RWPE1 (cell line): ENCODE measurements around the gene TENM4.

Source experiments
- CTCF ChIA-PET: fragments of 350-600 bp; sonication (Branson Sonifier 250); formaldehyde crosslinking; extraction: SDS; loops from one replicate; lab custom pipeline; 2021; lab: Yijun Ruan, JAX
- POLR2A ChIA-PET: fragments of 400-600 bp; formaldehyde crosslinking; extraction: SDS; loops from one replicate; lab custom pipeline; 2020; ENCODE audit warnings: antibody characterized with exemption; ENCODE audit not compliant: low non-redundant PET; lab: Yijun Ruan, JAX
- DNase-seq: peaks from one replicate; pipeline ENCODE4 v3.0.0; 2012; ENCODE audit warnings: low spot score
- H3K27ac ChIP-seq: fragments of 450-650 bp; 2 replicates; pipeline ENCODE4 v1.5.1; 2017
- TF ChIP-seq, protein P1 (sequence below): fragments of 450-650 bp; conservative IDR thresholded peaks from 2 replicates; pipeline ENCODE4 v1.5.1; 2017; ENCODE audit warnings: low read depth, mild to moderate bottlenecking

Gene TENM4

DNA sequence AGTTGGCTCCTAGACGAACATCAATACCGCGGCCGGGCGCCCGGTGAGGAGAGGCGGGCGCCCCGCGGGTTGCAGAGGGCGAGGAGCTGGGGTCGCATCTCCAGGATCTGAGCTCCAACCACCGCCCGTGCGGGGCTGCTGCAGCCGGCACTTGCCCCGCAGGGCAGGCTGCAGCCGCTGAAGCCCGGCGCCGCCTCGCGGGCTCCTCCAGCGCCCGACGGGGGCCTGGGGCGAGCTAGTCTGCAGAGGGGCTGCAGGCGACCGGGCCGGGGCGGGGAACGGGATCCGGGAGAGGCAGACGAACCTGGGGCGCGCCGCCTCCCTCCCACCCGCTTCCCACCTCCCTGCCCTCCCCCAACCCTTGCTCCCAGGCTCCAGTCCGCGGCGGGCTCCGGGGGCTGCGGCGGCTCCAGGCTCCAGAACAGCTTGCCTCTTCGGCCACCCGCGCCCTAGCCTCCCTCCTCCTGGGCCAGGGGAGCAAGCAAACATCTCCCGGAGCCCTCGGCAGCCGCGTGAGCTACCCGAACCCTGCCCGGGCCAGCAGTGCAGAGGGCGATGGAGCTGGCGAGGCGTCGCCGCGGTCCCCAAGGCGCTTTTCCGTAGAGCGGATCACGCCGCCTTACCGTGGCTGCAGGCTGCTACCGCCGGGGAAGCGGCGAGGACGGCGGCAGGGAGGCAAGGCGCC, 802 bp downstream of the TENM4 start:
- peak overlapping the region; percentile 99 for H3K27ac ChIP-seq
- POLR2A ChIA-PET = no interaction called here
- DNase-seq = peak; percentile 23
- CTCF ChIA-PET = interaction anchor here (0.6 to 3.3 kb wide), 14 partner anchors 15 to 794 kb away, joined by 3 to 21 read pairs (median 3); no protein-coding TSS in a partner anchor
- TF ChIP-seq, protein P1, sequence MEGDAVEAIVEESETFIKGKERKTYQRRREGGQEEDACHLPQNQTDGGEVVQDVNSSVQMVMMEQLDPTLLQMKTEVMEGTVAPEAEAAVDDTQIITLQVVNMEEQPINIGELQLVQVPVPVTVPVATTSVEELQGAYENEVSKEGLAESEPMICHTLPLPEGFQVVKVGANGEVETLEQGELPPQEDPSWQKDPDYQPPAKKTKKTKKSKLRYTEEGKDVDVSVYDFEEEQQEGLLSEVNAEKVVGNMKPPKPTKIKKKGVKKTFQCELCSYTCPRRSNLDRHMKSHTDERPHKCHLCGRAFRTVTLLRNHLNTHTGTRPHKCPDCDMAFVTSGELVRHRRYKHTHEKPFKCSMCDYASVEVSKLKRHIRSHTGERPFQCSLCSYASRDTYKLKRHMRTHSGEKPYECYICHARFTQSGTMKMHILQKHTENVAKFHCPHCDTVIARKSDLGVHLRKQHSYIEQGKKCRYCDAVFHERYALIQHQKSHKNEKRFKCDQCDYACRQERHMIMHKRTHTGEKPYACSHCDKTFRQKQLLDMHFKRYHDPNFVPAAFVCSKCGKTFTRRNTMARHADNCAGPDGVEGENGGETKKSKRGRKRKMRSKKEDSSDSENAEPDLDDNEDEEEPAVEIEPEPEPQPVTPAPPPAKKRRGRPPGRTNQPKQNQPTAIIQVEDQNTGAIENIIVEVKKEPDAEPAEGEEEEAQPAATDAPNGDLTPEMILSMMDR = peak; percentile 16; the same call in 1 of the 2 replicates

GRCh38 chr11:79439410-79439885, 1.4 kb downstream of the TENM4 start:
- TF ChIP-seq, protein P1 = no peak
- ChIA-PET POLR2A (no interaction called here), CTCF (interaction anchor here (0.6 to 3.3 kb wide), 8 partner anchors 19 to 794 kb away, joined by 3 to 21 read pairs (median 3); no protein-coding TSS in a partner anchor)
- peak overlapping the region; percentile 99 for H3K27ac ChIP-seq
- DNase-seq = peak; percentile 35

GRCh38 chr11:79438631-79439409, 2.0 kb downstream of the TENM4 start:
- POLR2A ChIA-PET = no interaction called here

GRCh38 chr11:79437981-79438630, 2.7 kb downstream of the TENM4 start:
- POLR2A ChIA-PET = no interaction called here
- CTCF ChIA-PET = interaction anchor here (0.6 to 3.3 kb wide), 2 partner anchors 37 to 763 kb away, joined by 3 to 21 read pairs; no protein-coding TSS in a partner anchor
- peak overlapping the region; percentile 99 for H3K27ac ChIP-seq
- DNase-seq = peak; percentile 80
- TF ChIP-seq, protein P1 = no peak

More at GRCh38 chr11:79438631-79439409, 2.0 kb downstream of the TENM4 start:
- DNase-seq = peak; percentile 60
- CTCF ChIA-PET = interaction anchor here (0.6 to 3.3 kb wide), 5 partner anchors 38 to 793 kb away, joined by 3 to 21 read pairs (median 4); no protein-coding TSS in a partner anchor
- TF ChIP-seq, protein P1 = no peak
- H3K27ac ChIP-seq = peak overlapping the region; percentile 99

DNA sequence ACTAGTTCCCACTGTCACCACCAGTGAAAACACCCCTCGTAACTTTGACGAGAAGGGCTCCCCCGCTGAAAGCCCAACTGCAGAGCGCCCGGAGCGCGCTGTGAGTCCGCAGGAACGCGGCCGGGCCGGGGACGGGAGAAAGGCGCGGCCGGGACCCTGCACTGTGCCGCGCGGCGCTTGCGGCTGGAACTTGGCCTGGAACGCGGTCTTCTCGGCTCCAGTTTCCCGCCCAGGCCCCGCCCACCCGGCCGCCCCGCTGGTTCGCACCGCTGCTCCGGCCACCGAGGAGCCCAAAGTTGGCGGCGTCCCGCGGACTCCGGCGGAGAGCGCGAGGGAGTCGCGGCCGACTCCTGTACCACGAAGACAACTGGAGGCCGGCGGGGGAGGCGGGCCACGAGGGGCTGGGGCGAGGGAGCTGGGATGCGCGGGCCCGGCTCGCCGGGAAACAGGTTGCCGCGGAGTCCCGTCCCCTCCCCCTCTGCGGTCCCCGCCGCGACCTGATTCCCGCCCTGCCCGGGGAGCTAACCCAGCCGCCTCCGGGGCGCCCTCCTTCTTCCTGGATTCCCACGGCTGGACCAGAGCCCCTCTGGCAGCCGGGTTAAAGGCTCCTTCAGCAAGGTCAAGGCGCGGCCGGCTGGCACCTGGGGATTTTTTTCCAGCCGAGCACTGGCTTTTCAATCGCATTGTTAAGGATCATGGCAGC, 3.4 kb downstream of the TENM4 start:
- TF ChIP-seq, protein P1 = no peak
- ChIA-PET POLR2A (no interaction called here), CTCF (interaction anchor here (0.6 to 1.4 kb wide), 3 partner anchors 11 to 762 kb away, joined by 3 to 4 read pairs (median 3); no protein-coding TSS in a partner anchor)
- DNase-seq = peak; percentile 79
- peak overlapping the region; percentile 99 for H3K27ac ChIP-seq
